GM12865 (cell line): ENCODE results near the gene CLDN15.
"Not testable (repeated sequence)": the region's sequence is repeated elsewhere in the genome, so short reads cannot be mapped to it uniquely, and the experiment has no call there.

Experiments used
- DNase-seq: peaks from one replicate; pipeline ENCODE4 v3.0.0; 2010; ENCODE audit warnings: low read depth
- H3K4me3 ChIP-seq: 2 replicates; pipeline ENCODE4 v1.5.1; 2011; ENCODE audit warnings: mild to moderate bottlenecking, low read depth, low read length, control low read depth
- CTCF ChIP-seq: IDR thresholded peaks from 2 replicates; pipeline ENCODE4 v1.5.1; 2011; ENCODE audit warnings: low read length, control low read depth, low read depth, inconsistent platforms; ENCODE audit not compliant: insufficient read depth; ENCODE audit errors: missing control alignments

The CLDN15 gene

GRCh38 chr7:101210143-101210542, 27.5 kb downstream of the CLDN15 start:
- H3K4me3 ChIP-seq, result no peak overlapping the region
- DNase-seq, result no peak
- TF ChIP-seq CTCF, result no peak

DNA sequence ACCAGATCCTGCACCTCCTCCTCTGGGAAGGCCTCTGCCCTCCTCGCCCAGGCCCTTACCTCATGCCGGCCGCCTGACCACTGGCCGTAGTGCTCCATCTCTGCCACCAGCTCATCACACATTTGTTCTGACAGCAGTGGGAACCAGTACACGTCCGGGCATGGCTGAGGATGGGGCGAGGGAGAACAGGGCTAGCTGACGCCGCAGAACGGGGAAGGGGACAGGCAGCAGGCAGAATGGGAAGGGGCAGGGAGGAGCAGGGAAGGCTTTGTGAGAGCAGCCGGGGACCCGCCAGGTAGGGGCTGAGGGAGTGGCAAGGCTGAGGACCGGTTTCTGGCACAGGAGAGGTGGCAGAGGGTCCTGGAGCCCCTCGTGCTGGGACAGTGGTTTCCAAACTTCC, 28.8 kb downstream of the CLDN15 start:
- DNase-seq, result no peak

GRCh38 chr7:101207459-101207858, 30.1 kb downstream of the CLDN15 start:
- DNase-seq, result no peak
- no peak for TF ChIP-seq CTCF
- H3K4me3 ChIP-seq, result no peak overlapping the region

More for the DNA sequence above, 28.8 kb downstream of the CLDN15 start:
- no peak overlapping the region for H3K4me3 ChIP-seq
- TF ChIP-seq CTCF, result no peak

DNA sequence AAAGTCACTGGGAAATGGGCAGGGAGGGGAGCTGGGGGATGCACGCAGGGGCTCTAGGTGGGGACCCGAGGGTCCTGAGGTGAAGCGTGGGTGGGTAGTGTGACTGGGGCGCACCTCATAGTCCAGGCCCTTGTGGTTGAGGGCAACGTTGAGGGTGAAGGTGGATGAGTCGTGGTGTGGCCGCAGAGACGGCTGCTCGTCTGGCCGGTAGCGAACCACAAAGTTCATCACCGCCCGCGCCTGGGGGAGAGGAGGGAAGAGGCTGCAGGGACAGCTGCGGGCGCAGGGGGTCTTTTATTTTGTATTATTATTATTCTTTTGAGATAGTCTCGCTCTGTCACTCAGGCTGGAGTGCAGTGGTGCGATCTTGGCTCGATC, 30.9 kb downstream of the CLDN15 start:
- DNase-seq, result no peak
- no peak overlapping the region for H3K4me3 ChIP-seq
- TF ChIP-seq CTCF, result no peak

DNA sequence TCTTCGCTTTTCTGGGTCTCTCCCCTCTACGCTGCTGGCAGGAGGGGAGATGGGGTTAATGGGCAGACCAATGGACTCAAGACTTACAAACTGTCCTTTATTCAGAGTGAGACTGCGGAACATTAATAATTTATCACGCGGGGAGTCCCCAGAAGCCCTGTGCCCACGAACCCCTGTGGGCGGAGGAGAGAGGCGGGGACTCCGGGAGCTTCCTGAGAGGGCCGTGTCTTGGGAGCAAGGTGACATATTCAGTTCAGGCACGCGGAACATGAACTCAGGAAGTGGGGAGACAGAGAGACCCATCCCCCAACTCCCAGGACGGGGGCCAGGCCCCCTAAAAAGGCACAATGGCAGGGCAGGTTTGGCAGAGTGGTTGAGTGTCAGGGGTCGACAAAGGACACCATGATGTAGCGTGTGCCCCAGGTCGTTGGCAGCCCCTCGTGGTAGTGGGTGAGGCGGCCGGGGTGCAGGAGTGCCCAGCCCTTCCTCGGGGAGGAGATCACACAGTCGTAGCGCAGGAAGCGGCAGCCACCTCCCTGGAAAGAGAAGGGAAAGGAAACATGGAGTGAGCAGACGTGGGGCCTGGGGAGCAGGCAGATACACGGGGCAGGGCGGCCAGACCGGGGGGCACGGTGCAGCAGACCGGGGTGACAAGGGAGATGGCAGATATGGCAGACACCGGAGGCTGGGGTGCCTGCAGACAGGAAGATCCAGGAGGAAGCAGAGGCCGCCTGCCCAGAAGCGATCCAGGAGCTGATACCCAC, 31.5 kb downstream of the CLDN15 start:
- no peak for TF ChIP-seq CTCF
- DNase-seq, result no peak
- H3K4me3 ChIP-seq, result no peak overlapping the region

DNA sequence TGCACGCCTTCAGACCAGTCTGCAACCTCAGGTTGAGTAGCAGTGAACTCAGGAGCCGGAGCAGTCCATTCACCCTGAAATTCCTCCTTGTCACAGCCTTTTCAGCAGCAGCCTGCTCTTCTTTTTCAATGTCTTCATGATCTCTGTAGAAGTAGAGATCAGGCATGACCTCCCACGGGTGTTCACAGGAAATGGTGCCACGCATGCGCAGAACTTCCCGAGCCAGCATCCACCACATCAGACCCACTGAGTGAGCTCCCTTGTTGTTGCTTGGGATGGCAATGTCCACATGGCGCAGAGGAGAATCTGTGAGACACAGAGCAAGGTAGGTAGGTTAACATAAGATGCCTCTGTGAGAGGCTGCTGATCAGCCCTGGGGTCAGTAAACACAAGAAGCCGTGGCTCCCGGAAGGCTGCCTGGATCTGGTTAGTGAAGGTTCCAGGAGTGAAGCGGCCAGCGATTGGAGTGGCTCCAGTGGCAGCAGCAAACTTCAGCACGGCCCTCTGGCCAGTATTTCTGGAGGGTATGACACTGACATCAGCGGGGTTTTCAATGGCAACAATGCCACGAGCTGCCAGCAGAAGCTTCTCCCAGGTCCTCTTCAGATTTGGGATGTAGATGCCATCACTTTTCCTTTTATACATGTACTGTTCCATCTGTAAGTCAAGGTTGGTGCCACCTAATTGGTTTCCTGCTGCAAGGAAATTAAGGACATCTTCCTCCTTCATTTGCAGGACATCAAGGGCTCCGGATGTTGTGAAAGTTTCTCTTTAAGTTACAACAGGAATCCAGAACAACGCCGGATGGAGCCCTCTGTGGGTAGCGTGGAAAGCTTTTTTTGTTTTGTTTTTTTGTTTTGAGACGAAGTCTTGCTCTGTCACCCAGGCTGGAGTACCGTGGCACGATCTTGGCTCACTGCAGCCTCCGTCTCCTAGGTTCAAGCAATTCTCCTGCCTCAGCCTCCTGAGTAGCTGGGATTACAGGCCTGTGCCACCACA, 33.6 kb downstream of the CLDN15 start:
- not testable (repeated sequence) for DNase-seq, H3K4me3 ChIP-seq

GRCh38 chr7:101202603-101202918, 35.0 kb downstream of the CLDN15 start:
- no peak for DNase-seq
- H3K4me3 ChIP-seq, result no peak overlapping the region
- TF ChIP-seq CTCF, result no peak
